IMR-90 (cell line): ENCODE measurements around the gene PTH2.

Experiments used
- NFE2L2 ChIP-seq: fragments of 150-350 bp; IDR thresholded peaks from 2 replicates; pipeline ENCODE4 v1.6.1; 2016; ENCODE audit warnings: low read depth, mild to moderate bottlenecking, low read length
- TF ChIP-seq, protein P1 (sequence below): conservative IDR thresholded peaks from 2 replicates; pipeline ENCODE4 v1.5.1; 2012; ENCODE audit warnings: mild to moderate bottlenecking, low read depth, low read length, improper control_type of control experiment

DNA sequence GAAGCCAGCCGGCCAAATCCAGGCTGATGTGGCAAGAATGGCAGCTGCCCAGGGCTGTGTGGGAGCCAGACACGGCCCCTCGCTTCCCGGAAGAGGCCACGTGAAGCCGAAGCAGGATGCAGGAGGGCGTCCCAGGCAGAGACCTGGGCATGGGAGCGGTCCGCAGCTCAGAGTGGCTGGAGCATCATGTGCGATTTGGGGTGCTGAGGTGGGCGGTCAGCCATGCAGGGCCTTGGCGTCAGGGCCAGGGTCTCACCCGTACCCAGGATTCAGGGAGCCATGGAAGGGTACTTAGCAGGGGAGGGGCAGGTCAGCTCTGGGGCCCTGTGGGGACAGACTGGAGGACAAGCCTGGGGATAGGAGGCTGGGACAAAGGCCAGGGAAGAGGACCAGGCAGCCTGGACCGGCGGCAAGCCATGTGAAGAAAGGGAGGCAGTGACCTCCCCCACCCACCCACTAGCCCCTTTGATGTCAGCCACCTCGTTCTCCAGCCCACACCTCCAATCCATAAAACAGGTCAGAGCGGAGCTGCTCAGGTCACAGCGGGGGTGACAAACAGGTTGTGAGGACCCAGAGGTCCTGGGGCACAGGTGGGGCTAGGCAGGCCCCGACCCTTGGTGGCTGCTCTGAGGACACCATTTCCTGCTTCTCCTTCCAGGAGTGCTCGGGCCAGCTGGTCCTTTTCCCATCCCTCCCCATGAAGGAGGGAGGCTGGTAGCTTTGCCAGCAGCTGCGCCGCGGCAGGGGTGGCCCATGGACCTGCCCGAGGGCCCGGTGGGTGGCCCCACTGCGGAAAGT, 32.9 kb downstream of the PTH2 start:
- TF ChIP-seq, protein P1, sequence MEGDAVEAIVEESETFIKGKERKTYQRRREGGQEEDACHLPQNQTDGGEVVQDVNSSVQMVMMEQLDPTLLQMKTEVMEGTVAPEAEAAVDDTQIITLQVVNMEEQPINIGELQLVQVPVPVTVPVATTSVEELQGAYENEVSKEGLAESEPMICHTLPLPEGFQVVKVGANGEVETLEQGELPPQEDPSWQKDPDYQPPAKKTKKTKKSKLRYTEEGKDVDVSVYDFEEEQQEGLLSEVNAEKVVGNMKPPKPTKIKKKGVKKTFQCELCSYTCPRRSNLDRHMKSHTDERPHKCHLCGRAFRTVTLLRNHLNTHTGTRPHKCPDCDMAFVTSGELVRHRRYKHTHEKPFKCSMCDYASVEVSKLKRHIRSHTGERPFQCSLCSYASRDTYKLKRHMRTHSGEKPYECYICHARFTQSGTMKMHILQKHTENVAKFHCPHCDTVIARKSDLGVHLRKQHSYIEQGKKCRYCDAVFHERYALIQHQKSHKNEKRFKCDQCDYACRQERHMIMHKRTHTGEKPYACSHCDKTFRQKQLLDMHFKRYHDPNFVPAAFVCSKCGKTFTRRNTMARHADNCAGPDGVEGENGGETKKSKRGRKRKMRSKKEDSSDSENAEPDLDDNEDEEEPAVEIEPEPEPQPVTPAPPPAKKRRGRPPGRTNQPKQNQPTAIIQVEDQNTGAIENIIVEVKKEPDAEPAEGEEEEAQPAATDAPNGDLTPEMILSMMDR, result no peak
- no peak for TF ChIP-seq NFE2L2
